Loucy (cell line): Measurements from ENCODE around the gene C6.

Source experiments
- H2AFZ ChIP-seq: fragments of 200-600 bp; sonication (generic); 2 replicates; pipeline ENCODE4 v1.6.0; 2016; ENCODE audit warnings: antibody characterized with exemption, mild to moderate bottlenecking, low read length, moderate library complexity
- H3F3A ChIP-seq: fragments of 200-600 bp; 2 replicates; pipeline ENCODE4 v1.6.0; 2016; ENCODE audit warnings: antibody characterized with exemption, low read depth, mild to moderate bottlenecking
- H3K27me3 ChIP-seq: fragments of 200-600 bp; sonication (generic); 2 replicates; pipeline ENCODE4 v1.6.1; 2014; ENCODE audit warnings: low read length, mild to moderate bottlenecking; ENCODE audit not compliant: insufficient read depth, poor library complexity, severe bottlenecking
- H3K36me3 ChIP-seq: fragments of 200-600 bp; sonication (generic); 2 replicates; pipeline ENCODE4 v1.6.1; 2016; ENCODE audit warnings: low read length; ENCODE audit not compliant: insufficient read depth
- H3K4me1 ChIP-seq: fragments of 200-600 bp; sonication (generic); 2 replicates; pipeline ENCODE4 v1.5.1; 2014; ENCODE audit warnings: low read length, mild to moderate bottlenecking; ENCODE audit not compliant: insufficient read depth, poor library complexity, severe bottlenecking
- H3K4me2 ChIP-seq: fragments of 200-600 bp; sonication (generic); 2 replicates; pipeline ENCODE4 v1.6.0; 2014; ENCODE audit warnings: antibody characterized with exemption, low read length, low read depth, mild to moderate bottlenecking; ENCODE audit not compliant: poor library complexity, severe bottlenecking
- H3K4me3 ChIP-seq: fragments of 200-600 bp; sonication (generic); 2 replicates; pipeline ENCODE4 v1.5.1; 2014; ENCODE audit warnings: low read length, mild to moderate bottlenecking, mixed read lengths; ENCODE audit not compliant: poor library complexity, severe bottlenecking
- H3K79me2 ChIP-seq: fragments of 200-600 bp; sonication (generic); 2 replicates; pipeline ENCODE4 v1.6.1; 2014; ENCODE audit warnings: low read length; ENCODE audit not compliant: insufficient read depth
- H3K9ac ChIP-seq: fragments of 200-600 bp; sonication (generic); 2 replicates; pipeline ENCODE4 v1.6.0; 2014; ENCODE audit warnings: mild to moderate bottlenecking, low read depth, low read length, moderate library complexity; ENCODE audit not compliant: poor library complexity, severe bottlenecking
- H3K9me2 ChIP-seq: fragments of 200-600 bp; sonication (generic); replicated peaks from 2 replicates; pipeline ENCODE4 v1.6.1; 2016; ENCODE audit warnings: low read depth, low read length, mixed read lengths
- H3K9me3 ChIP-seq: fragments of 200-600 bp; sonication (generic); 2 replicates; pipeline ENCODE4 v1.6.1; 2014; ENCODE audit warnings: mild to moderate bottlenecking, antibody characterized with exemption, low read length, low read depth; ENCODE audit not compliant: insufficient read depth
- H4K20me1 ChIP-seq: fragments of 200-600 bp; sonication (generic); 2 replicates; pipeline ENCODE4 v1.6.0; 2014; ENCODE audit warnings: antibody characterized with exemption, low read length, mild to moderate bottlenecking; ENCODE audit not compliant: insufficient read depth, poor library complexity, severe bottlenecking
- EZH2phosphoT487 ChIP-seq: fragments of 200-600 bp; IDR thresholded peaks from 2 replicates; pipeline ENCODE4 v1.6.1; 2018; ENCODE audit warnings: antibody characterized with exemption, mild to moderate bottlenecking, moderate library complexity, borderline replicate concordance
- TF ChIP-seq, protein P1 (sequence below): fragments of 200-600 bp; sonication (generic); conservative IDR thresholded peaks from 2 replicates; pipeline ENCODE4 v1.5.1; 2014; ENCODE audit warnings: mild to moderate bottlenecking, antibody characterized with exemption, low read length

The C6 gene

DNA sequence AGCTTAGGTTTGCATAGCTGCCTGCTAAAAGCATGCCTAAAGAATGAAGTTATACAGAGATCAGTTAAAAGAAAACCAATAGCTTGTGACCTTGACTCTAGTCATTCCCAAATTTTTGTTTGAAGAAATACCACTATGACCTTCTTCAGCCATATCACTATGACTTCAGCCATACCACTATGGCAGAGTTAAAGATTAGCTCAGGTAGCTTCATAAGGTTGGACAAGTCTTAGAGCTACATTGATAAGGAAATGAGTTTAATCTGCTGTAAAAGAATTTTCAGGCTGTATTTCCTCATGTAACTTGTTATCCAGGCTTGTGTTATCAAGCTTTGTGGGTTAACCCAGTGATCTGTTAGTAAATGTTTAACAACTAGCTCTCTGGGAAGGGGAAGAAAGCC, 30.7 kb downstream of the C6 start:
- no peaks in the 10 kb centered on the region for H3K9me2 ChIP-seq
- H3K9ac ChIP-seq, result no peak overlapping the region
- no peak overlapping the region for H3K4me2 ChIP-seq
- no peak overlapping the region for H2AFZ ChIP-seq
- no peaks in the 10 kb centered on the region for H3K36me3 ChIP-seq
- H3K4me3 ChIP-seq, result no peak overlapping the region
- no peaks in the 10 kb centered on the region for H3K4me1 ChIP-seq
- no peaks in the 10 kb centered on the region for H3K9me3 ChIP-seq
- H3K79me2 ChIP-seq, result no peaks in the 10 kb centered on the region
- H3K27me3 ChIP-seq, result no peaks in the 10 kb centered on the region
- no peak for TF ChIP-seq EZH2phosphoT487
- TF ChIP-seq, protein P1, sequence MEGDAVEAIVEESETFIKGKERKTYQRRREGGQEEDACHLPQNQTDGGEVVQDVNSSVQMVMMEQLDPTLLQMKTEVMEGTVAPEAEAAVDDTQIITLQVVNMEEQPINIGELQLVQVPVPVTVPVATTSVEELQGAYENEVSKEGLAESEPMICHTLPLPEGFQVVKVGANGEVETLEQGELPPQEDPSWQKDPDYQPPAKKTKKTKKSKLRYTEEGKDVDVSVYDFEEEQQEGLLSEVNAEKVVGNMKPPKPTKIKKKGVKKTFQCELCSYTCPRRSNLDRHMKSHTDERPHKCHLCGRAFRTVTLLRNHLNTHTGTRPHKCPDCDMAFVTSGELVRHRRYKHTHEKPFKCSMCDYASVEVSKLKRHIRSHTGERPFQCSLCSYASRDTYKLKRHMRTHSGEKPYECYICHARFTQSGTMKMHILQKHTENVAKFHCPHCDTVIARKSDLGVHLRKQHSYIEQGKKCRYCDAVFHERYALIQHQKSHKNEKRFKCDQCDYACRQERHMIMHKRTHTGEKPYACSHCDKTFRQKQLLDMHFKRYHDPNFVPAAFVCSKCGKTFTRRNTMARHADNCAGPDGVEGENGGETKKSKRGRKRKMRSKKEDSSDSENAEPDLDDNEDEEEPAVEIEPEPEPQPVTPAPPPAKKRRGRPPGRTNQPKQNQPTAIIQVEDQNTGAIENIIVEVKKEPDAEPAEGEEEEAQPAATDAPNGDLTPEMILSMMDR, result no peak
- H4K20me1 ChIP-seq, result no peaks in the 10 kb centered on the region
- H3F3A ChIP-seq, result no peaks in the 10 kb centered on the region

DNA sequence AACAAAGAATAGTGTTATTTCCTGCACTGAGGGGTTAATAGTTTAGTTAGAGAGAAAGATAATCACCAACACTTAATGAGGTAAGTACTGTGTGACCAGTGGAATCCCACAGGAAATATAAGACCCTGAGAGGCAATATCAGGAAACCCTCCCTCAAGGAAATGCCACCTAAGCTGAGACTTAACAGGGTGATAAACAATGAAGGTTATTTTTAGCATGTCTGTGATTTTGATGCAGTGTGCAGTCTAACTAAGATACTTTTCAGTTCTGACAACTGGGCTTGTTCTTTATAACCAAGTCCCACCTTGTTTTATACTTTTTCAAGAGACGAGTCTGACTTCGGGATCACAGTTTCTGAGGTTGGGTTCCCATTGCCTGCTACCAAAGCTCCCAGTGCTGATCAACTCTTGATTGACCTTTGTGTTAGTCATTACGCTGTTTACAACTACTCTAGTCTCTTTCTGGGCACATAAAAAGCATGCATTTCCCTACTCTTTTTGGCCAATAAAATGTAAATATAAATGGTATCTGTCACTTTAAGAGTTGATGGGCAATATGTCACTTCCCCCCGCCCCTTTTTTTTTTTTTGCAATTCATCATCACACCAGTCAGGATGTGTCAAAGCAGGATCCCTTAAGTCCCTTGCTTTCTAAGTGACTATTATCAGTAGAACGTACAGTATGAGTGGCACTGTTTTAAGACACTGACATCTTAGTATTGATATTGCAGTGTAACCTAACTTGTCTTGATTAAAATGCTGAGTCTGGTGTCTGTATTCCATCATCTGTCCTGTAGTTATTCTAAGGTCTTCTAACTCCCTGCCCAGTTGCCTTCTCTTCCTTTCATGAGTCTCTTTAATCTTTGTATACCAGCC, 31.4 kb downstream of the C6 start:
- Histone ChIP-seq H3K36me3 (no peaks in the 10 kb centered on the region), H3K4me3 (no peak overlapping the region), H3K79me2 (no peaks in the 10 kb centered on the region), H3K4me1 (no peaks in the 10 kb centered on the region), H3K9ac (no peak overlapping the region), H3F3A (no peaks in the 10 kb centered on the region), H3K4me2 (no peak overlapping the region), H4K20me1 (no peaks in the 10 kb centered on the region), H3K9me3 (no peaks in the 10 kb centered on the region), H2AFZ (no peak overlapping the region), H3K27me3 (no peaks in the 10 kb centered on the region), H3K9me2 (no peaks in the 10 kb centered on the region)
- TF ChIP-seq EZH2phosphoT487, result no peak
- TF ChIP-seq, protein P1, result no peak

DNA sequence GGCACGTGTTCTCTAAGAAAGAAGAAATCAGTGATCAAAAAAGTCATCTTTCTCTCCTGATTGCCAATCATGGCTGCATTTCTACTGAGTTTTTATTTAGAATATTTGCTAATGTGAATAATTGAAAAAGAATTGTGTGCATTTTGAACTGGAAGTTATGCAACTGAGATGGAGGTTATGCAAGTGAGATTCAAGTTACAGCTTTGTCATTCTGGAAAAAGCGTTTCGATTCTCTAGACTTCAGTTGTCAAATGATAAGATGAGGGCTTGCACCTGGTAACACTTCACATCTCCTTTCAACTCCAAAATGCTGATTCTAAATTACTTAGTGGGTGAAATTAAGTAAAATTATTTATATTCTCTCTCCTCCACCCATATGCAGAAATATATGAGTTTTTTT, 36.4 kb downstream of the C6 start:
- Histone ChIP-seq H3K9ac (no peak overlapping the region), H3K4me3 (no peak overlapping the region), H4K20me1 (no peaks in the 10 kb centered on the region), H3F3A (no peaks in the 10 kb centered on the region), H2AFZ (no peak overlapping the region), H3K4me2 (no peak overlapping the region), H3K36me3 (no peaks in the 10 kb centered on the region), H3K27me3 (no peaks in the 10 kb centered on the region), H3K9me2 (no peaks in the 10 kb centered on the region), H3K9me3 (no peaks in the 10 kb centered on the region), H3K4me1 (no peaks in the 10 kb centered on the region), H3K79me2 (no peaks in the 10 kb centered on the region)
- TF ChIP-seq EZH2phosphoT487, result no peak

DNA sequence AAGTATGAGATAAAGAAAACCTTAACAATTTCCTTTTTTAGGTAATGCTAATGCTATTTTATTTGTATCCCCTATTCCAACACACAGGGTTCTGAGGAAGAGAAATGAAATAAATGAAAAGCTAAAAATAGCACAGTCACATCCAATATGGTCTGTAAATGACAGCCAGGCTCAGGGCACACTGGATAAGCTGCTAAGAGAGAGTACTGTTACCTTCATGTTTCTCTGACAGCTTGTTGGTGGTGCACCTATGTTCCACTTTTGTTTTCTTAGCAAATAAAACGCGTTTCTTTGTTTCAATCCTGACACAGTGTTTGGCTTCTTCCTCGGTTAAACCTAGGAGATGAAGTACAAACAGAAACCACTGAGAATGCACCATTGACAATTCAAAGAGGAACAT, 41.3 kb downstream of the C6 start:
- Histone ChIP-seq H3F3A (no peaks in the 10 kb centered on the region), H3K9me2 (no peaks in the 10 kb centered on the region), H3K79me2 (no peaks in the 10 kb centered on the region), H3K4me2 (no peak overlapping the region), H3K4me1 (no peaks in the 10 kb centered on the region), H3K27me3 (no peaks in the 10 kb centered on the region), H3K9ac (no peak overlapping the region), H3K9me3 (no peaks in the 10 kb centered on the region), H2AFZ (no peak overlapping the region), H3K4me3 (no peak overlapping the region), H3K36me3 (no peaks in the 10 kb centered on the region), H4K20me1 (no peaks in the 10 kb centered on the region)
- no peak for TF ChIP-seq EZH2phosphoT487
- TF ChIP-seq, protein P1, result no peak
